Stomach (tissue), 4 donors: ENCODE measurements around the gene TRHDE.

Source experiments
- CTCF ChIP-seq, 7 experiments: fragments of 450-650 bp in 4 of 7; fragments of 200-600 bp in 3 of 7; sonication (generic) in 3 of 7; IDR thresholded peaks; one replicate each; pipeline ENCODE4 v1.5.1; 2016 to 2019; ENCODE audit warnings: antibody characterized with exemption in 7 of 7, control low read depth in 2 of 7, mild to moderate bottlenecking in 1 of 7
- POLR2AphosphoS5 ChIP-seq, 3 donors: sonication (generic); formaldehyde crosslinking; IDR thresholded peaks; one replicate each; pipeline ENCODE4 v1.6.1; 2016; ENCODE audit warnings: antibody characterized with exemption in 3 of 3

- no peak for TF ChIP-seq CTCF (IDR thresholded peaks at IDR 0.05)
- TF ChIP-seq POLR2AphosphoS5 (IDR thresholded peaks at IDR 0.05): no peak
Observed at GRCh38 chr12:72673853-72674252, 401.7 kb downstream of the TRHDE start.
